Measurements from ENCODE around the gene CFAP99.
"Not testable (repeated sequence)": the region's sequence is repeated elsewhere in the genome, so short reads cannot be mapped to it uniquely, and the experiment has no call there.

Gene CFAP99

DNA sequence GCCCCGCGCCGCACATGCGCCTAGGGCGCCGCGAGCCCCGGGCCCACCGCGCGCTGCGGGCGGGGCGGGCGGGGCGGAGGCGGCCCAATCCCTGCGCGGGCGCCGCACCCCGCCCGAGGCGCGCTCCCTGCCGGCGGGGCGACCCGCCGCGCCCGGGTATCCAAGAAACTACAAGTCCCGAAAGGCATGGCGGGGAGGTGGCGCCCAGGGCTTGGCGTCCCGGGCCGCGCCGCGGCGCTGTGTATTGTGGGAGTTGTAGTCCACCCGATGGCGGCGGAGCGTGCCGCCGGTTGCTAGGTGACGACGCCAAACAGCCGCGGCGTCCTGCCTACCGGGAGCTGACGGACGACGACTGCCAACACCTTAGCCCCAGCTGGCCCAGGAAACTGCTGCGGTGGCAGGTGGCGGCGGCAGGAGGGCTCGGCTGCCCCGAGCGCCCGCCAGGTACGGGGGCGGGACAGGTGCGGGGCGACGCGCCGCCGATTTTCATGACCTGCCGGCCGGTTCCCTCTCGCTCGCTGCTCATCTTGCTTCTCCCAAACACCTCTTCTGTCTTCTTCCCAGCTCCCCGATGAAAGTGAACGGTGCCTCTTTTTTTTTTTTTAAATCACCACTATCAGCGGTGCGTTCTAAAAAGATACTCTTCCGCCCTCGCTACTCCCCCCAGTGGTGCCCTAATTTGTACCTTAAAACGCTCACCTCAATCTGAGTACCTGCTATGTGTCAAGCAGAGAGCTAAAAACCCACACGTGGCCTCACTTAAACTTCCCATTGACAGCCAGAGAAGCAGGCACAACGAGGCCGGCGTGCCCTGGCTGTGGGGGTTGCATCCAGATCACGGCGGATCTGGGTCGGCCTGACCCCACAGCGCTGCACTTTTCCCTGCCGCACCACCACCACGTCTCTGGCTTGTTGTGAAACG lies at the start of gene CFAP99:
Gene CFAP99 (plus strand): TSS at position 306 of the 922 bp plus-strand sequence.
- peak; percentile 98 for DNase-seq (ENCODE audit: low spot score)

DNA sequence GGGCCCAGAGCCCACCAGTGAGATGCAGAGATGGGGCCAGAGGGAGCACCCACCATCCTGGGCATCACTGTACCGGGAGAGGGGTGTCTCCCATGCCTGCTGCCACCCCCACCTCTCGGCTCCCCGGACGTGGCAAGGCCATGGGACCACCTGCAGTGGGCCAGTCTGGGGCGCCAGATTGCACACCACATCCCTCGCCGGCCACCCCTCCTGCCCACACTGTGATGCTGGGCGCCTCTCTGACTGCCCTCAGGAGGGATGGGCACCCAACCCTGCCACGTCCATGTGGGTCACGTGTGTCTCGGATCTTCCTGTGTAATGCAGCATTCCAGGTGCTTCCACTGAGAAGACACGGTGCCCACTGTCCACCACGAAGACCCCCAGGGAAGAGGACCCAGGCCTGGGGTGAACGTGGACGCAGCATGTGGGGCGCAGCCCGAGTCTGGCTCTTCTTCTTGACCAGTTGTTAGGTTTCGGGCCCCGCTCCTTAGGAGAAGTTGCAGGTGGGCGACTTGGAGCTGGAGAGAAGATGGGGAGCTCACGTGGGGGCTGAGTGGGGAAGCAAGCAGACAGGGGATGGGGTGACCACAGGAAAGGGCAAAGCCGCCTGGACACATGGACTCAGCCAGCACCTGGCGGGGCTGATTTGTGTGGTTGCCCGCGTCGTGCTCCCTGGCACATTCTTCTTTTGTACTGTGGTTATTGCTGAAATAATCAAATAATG lies 48.0 kb upstream of the CFAP99 start:
- no peak for DNase-seq (ENCODE audit: low spot score)

DNA sequence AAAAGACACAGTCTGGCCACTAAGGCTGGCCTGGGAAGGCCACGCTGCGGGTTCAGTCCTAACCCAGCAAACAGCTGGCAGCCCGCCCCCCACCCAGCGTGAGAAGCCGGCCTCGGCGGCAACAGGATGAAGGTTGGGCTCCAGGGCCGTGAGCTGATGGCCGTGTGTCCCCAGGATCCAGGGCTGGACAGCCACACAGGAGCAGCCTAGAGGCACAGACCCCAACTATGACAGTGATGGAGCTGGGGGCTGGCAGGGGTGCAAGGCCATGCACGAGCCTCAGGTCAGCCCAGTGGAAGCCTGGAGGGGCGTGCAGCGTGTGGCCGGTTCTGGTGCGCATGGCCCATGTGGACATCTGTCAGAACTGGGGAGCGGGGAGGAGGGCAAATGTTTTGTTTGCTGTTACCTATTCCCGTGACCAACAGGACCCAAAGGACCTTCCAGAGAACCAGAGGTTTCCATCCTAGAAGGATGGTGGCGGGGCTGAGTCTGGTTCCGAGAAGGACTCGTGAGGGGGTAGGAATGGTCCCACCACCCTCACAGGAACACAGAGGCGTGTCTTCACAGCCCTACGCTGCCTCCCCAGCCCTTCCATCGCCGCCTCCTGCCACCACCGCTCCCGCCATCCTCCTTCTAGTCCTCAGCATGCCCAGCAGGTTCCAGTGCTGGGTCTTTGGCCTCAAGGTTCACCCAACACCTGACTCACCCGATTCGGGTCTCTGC lies 46.8 kb upstream of the CFAP99 start:
- DNase-seq (ENCODE audit: low spot score) = no peak

DNA sequence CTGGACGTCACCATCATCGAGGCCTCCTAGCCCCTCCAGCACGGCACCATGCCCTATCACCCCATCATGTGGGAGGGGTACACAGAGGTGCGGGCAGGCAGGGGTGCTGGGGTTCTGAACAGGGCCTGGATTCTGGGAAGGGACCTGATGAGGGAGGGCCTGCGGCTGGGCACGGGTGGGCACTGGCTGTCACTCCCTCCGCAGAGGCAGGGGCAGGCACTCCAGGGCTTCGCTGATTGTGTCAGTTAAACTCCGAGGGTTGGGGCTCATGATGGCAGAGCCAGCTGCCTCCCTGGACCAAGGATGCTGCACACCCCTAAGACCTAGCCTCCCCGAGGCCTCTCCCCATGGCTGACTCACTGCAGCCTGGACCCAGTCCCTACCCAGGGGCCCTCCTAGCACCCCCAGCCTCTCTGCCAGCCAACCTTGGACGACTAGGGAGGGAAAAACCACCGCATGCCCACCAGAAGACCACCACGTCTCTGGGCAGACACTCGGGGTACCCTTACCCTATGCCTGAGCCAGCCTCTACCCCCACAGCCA lies 46.2 kb upstream of the CFAP99 start:
- no peak for DNase-seq (ENCODE audit: low spot score)

DNA sequence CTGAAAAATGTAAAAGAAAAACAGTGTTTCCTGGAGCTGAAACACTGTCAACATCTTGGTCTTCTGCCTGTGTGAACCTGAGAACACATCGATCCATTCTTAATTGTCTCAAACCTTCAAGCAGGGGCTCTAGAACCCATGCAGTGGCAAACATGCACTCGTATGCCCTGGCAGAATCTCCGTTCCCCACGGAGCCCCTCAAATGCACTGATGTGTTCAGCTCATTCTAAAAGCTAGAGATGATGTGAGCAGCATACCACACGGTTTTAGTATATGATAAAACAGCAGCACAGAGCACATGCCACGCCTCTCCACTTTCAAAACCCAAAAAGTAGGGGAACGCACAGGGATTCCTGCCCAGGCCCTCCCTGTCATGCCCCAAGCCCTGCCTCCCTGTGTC lies 45.2 kb upstream of the CFAP99 start:
- no peak for DNase-seq (ENCODE audit: low spot score)

DNA sequence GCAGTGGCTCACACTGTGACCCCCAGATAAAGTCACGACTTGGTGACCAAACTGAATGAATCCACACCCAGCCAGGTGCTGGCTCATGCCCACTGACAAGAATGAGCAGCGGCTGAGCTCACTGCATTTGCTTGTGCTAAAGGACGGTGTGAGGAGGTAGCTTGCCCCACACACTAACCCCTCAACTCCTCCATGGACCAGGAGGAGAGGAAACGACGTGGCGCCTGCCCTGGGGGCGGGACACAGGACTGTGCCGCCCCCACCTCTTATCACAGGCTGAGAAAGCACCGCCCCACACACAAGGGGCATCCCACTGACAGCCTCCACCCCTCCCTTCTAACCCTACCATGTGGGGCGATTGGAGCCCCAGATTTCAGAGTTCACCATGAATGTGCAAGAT lies 43.3 kb upstream of the CFAP99 start:
- no peak for DNase-seq (ENCODE audit: low spot score)

DNA sequence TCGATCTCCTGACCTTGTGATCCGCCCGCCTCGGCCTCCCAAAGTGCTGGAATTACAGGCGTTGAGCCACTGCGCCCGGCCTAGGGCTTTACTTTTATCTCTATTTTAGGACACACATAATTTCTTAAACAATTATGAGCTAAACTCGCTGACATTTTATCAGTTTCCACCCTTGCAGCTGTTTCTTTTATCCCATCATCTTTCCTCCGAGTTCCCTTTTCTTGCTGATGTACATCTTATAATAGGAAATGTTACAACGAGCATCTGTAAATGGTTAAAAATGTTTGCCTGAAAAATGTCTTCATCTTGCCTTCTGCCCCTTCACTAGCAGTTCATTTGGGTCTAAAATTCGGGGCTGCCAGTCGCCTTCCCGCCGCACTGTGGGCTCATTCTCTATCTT lies 41.5 kb upstream of the CFAP99 start:
- no peak for DNase-seq (ENCODE audit: low spot score)

DNA sequence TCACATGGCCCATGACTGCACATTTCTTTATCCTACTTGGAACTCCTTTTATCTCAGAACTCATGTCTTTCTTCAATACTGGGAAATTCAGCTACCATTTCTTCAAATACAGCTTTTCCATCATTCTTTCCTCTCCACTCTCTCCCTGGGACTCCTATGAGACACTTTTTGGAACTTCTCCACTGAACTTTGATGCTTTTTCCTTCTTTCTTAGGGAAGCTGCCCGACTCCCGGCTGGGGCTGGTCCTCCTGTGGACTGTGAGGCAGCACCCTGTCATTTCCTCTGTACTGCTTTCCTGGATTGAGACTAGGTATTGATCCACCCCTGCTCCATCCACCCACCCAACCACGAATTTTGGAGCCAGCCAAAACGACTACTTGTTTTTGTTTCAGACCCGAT lies 40.4 kb upstream of the CFAP99 start:
- no peak for DNase-seq (ENCODE audit: low spot score)

DNA sequence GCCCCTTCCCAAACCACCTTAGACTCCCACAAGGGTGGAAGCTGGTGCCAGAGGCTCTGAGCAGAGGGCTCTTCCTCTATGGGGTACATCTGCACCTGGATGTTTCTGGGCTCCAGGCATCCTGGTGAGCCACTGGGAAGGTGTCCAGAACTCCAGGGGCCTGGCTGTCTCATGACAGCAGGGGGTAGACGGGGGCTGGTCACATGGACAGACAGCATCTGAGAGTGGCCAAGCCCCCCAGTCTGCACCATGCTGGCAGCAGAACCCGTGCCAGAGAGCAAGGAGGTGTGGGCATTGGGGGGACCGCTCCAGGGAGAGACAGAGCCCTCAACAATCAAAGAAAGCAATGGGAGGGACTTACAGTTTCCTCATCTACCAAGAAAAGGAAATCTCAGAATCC lies 39.9 kb upstream of the CFAP99 start:
- no peak for DNase-seq (ENCODE audit: low spot score)

DNA sequence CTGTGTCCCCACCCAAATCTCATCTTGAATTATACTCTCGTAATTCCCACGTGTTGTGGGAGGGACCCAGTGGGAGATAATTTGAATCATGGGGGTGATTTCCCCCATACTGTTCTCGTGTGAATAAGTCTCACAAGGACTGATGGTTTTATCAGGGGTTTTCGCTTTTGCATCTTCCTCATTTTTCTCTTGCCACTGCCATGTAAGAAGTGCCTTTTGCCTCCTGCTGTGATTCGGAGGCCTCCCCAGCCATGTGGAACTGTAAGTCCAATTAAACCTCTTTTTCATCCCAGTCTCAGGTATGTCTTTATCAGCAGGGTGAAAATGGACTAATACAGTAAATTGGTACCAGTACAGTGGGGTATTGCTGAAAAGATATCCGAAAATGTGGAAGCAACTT lies 38.2 kb upstream of the CFAP99 start:
- not testable (repeated sequence) for DNase-seq (ENCODE audit: low spot score)

DNA sequence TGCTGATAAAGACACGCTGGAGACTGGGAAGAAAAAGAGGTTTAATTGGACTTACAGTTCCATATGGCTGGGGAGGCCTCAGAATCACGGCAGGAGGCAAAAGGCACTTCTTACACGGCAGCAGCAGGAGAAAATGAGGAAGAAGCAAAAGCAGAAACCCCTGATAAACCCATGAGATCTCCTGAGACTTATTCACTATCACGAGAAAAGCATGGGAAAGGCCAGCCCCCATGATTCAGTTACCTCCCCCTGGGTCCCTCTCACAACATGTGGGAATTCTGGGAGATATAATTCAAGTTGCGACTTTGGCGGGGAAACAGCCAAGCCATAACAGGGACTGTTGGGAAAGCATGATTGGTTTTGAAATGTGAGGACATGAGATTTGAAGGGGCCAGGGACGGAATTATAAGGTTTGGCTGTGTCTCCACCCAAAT lies 36.0 kb upstream of the CFAP99 start:
- DNase-seq (ENCODE audit: low spot score) = not testable (repeated sequence)

DNA sequence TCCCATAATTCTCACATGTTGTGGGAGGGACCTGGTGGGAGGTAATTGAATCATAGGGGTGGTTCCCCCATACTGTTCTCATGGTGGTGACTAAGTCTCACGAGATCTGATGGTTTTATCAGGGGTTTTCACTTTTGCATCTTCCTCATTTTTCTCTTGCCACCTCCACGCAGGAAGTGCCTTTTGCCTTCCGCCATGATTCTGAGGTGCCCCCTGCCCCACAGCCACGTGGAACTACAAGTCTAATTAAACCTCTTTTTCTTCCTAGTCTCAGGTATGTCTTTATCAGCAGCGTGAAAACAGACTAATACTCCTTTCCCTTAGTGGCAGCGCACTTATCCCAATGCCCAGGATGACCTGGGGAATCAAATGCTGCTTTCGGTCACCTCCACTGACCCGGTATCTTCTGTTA lies 35.5 kb upstream of the CFAP99 start:
- not testable (repeated sequence) for DNase-seq (ENCODE audit: low spot score)

DNA sequence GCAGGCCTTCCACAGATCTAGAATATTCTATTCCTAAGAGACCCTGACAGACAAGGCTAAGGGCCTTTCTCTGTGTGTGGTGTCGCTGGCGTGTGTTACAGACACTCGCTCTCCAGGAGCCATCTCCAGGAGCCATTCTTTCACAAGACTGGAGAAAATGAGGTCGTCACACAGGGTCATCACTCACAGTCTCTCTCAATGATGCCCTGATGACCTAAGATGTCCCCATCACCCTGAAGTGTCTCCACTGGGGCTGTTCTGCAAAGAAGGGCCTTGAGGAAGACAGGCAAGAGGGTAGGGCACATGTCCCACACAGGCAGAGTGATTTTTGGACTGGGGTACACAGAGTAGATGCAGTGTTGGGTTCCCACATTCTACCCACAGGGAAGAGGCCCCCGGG lies 35.0 kb upstream of the CFAP99 start:
- DNase-seq (ENCODE audit: low spot score) = no peak

DNA sequence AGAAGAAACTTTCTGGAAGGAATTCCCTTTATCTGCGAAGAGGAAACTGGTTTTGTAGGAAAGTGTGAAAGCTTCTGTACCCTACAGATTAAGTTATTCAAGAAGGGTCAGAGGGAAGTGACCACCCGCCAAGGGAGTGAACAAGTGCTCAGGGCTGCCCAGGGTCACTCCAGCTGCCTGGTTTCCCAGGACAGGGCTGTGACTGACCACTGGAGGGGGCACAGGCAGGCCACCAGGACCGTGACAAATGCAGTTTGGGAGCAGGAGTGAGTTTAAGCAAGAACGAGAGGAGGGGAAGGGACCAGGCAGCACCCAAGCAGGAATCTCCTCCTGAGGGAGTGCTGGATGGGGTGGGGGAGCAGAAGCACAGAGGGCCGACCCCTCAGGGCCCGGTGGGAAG lies 34.5 kb upstream of the CFAP99 start:
- DNase-seq (ENCODE audit: low spot score) = no peak

DNA sequence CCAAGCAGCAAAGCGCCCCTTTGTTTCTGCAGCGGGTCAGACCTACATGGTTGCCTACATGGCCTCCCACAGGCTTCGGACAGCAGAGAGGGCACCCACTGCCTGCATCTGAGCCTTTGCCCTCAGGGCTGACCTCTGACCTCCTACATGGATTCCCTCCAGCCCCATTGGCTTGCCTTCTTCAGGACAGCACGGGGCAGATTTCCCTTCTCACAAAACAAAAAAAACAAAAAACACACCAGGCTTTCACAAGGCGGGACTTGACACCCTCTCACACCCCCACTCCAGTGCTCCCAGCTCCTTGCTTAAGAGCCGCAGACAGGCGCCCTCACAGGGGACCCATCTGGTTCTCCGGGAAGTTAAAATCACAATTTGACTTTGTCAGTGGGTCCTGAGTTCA lies 33.2 kb upstream of the CFAP99 start:
- no peak for DNase-seq (ENCODE audit: low spot score)

DNA sequence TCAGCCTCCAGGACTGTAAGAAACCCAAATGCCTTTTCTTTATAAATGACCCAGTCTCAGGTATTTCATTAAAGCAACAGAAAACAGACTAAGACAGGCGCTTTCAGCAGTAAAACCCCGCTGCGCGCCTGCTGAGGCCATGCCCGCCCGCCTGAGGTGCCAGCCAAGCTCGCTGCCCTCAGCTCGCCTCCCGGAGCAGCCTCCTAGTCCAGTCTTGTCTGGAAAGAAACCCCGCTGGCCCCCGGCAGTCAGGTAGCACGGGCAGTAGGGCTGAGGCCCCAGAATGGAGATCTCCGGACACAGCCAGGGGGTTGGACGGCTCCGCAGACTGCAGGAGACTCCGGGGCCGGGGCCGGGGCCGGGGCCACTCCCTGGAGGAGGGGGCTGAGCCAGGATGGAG lies 32.0 kb upstream of the CFAP99 start:
- DNase-seq (ENCODE audit: low spot score) = no peak

DNA sequence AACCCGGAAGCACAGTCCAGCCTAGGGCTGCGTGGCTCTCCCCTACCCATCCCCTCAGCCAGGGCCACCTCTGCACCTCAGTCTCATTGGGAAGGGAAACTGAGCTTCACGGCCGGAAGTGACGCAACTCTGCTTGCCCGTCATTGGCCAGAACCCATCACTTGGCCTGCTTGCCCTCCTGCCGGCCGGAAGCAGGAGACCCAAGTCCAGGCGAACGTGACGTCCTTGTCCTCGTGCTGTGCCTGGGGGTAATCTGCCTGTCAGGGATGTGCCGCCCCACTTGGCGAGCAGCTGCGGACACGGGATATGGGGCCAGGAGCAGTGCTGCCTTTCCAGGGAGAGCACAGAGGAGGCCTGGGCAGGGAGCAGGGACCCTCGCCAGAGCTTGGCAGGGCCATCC lies 31.5 kb upstream of the CFAP99 start:
- DNase-seq (ENCODE audit: low spot score) = no peak

DNA sequence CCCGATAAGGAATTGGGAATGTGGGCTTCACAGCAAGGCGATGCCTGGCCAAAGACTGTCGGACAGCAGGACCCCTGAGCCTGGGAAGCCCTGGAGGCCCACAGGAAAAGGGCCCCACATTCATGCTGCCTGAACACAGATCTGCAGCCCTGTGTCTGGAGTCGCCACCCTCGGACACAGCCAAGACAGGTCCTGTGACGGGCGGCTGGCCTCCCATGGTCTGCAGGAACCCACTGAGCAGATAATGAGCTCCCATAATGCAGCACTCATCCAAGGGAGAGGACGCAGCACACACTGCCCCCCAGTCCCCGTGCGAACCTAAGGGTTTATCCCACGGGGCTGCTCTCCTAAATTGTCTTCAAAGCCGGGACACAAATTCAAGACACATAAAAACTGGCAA lies 30.9 kb upstream of the CFAP99 start:
- no peak for DNase-seq (ENCODE audit: low spot score)

DNA sequence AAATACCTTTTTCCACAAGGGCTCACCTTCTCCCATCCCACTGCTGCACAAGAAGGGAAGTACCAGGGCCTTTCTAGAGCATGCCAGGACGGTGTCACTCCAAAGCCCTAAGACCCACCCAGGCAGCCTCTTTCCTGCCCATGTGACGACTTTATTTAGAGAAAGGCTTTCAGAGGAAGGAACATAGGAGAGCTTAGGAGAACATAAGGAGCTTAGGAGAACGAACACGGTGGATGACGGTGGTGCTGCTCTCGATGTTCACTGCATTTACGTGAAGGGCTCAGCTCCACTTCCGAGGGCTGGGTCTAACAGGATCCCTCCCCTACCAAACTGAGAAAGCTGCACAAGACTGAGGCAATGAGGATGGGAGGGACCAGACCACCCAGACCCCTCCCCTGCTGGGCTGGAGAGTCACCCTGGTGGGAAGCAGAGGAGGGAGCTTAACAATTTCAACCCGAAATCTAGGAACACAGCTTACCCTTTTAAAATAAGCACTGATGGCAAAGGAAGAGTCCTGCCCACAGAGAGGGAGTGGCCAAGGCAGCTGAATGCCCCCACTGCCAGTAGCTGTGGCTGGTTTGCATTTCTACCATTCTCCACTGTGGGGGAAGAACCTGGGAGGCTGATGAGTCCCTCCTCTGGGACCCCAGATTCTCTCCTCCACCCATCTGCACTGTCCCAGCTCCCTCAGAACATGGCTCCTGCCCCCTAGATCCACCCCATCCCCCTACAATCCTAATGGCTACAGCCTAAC lies 30.1 kb upstream of the CFAP99 start:
- no peak for DNase-seq (ENCODE audit: low spot score)

DNA sequence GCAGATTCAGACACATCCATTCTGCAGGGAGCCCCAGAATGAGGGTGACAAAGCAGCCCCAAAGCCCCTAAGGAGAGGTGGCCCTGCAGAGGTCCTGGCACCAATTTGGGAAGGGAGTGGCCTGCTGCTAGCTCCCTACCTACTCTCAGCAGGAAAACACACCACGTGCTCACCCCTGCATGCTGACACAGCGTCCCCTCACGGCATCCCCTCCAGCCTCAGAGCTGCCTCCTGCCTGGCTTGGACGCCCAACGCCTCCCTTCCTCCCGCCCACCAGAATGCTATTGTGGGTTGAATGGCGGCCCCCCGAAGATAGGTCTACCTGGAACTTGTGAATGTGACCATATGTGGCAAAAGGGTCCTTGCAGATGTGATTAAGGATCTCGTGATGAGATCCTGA lies 29.1 kb upstream of the CFAP99 start:
- no peak for DNase-seq (ENCODE audit: low spot score)

DNA sequence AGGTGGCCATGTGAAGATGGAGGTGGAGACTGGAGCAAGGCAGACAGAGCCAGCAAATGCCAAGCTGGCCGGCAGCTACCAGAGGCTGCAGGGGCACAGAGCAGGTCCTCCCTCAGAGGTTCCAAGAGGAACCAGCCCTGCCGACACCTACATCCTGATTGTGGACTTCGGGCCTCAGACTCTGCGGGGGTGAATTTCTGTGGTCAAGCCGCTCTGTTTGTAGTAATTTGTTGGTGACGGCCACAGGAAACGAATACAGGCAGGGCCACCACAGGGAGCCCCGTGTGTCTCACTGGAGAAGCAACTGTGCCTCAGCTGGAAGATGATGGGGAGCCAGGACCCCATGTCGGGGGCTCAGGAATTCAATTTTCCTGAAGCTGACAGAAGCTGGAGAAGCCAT lies 28.6 kb upstream of the CFAP99 start:
- DNase-seq (ENCODE audit: low spot score) = no peak

Measured in CD4-positive, alpha-beta T cell treated with Interleukin-6 at 100 ng/mL for 8 hours (primary cell).